ENCODE data around the gene PRG3. TPM values are rescaled to one million over a fixed set of nuclear protein-coding genes. Genes with fewer than 3 reads are reported as not detected.

The PRG3 gene
- total RNA-seq, 4 donors from 2014 or later = not detected

DNA sequence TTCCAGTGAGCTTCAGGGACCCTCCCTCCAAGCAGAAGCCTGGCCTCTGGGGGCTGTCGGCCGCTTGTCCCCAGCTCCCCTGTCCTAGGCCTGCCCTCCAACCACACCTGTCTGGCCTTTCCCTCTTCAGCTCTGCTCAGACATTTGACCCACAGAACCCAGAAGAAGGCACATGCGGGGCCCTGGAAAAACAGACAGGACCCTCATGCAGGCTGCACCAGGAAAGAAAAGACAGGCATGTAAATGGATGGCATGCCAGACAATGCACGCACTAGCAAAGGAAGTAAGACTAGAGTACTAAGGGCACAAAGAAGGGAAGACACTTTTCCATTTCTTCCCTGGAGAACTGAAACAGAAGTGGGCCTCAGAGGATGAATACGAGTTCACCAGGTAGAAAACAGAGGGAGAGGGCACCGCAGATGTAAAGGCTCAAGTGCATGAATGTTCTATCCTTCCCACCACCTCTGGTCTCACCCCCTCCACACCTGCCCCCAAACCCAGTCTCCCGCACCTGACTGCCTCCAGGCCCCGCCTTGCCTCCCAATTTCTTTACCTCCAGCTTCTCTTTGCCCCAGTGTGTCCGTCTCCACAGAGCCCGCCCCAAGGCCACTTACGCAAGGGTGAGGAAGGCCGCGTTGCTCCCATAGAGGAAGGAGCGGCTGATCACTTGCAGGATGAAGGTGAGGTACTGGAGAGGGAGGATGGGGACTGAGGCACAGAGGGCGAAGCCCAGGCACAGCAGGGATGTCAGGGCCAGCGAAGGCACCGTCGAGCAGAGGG, 28.6 kb upstream of the PRG3 start:
- no peak overlapping the region for H3K4me3 ChIP-seq
- intact Hi-C loops (cut with DNase I; ENCODE audit: low total_unique reads) = no loop called here

GRCh38 chr11:57408771-57409170, 27.8 kb upstream of the PRG3 start:
- intact Hi-C loops (cut with DNase I; ENCODE audit: low total_unique reads) = no loop called here
- Histone ChIP-seq H3K27ac (no peak overlapping the region), H3K9me3 (no peaks in the 10 kb centered on the region), H3K36me3 (no peaks in the 10 kb centered on the region), H3K27me3 (no peaks in the 10 kb centered on the region), H3K4me1 (no peaks in the 10 kb centered on the region), H3K4me3 (no peak overlapping the region)
- DNase-seq = no peak
- TF ChIP-seq, protein P1, sequence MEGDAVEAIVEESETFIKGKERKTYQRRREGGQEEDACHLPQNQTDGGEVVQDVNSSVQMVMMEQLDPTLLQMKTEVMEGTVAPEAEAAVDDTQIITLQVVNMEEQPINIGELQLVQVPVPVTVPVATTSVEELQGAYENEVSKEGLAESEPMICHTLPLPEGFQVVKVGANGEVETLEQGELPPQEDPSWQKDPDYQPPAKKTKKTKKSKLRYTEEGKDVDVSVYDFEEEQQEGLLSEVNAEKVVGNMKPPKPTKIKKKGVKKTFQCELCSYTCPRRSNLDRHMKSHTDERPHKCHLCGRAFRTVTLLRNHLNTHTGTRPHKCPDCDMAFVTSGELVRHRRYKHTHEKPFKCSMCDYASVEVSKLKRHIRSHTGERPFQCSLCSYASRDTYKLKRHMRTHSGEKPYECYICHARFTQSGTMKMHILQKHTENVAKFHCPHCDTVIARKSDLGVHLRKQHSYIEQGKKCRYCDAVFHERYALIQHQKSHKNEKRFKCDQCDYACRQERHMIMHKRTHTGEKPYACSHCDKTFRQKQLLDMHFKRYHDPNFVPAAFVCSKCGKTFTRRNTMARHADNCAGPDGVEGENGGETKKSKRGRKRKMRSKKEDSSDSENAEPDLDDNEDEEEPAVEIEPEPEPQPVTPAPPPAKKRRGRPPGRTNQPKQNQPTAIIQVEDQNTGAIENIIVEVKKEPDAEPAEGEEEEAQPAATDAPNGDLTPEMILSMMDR (IDR thresholded peaks at IDR 0.05) = no peak
- no peak for TF ChIP-seq POLR2A (IDR thresholded peaks at IDR 0.05)

More for the DNA sequence above, 28.6 kb upstream of the PRG3 start:
- no peak for TF ChIP-seq POLR2A (IDR thresholded peaks at IDR 0.05)
- TF ChIP-seq, protein P1 (IDR thresholded peaks at IDR 0.05) = no peak
- no peaks in the 10 kb centered on the region for H3K9me3 ChIP-seq
- DNase-seq = no peak
- H3K27ac ChIP-seq = no peak overlapping the region
- no peaks in the 10 kb centered on the region for H3K27me3 ChIP-seq
- H3K36me3 ChIP-seq = no peaks in the 10 kb centered on the region
- no peaks in the 10 kb centered on the region for H3K4me1 ChIP-seq

GRCh38 chr11:57407941-57408475, 27.1 kb upstream of the PRG3 start:
- no peaks in the 10 kb centered on the region for H3K4me1 ChIP-seq
- no peak for DNase-seq
- no peak overlapping the region for H3K27ac ChIP-seq
- H3K27me3 ChIP-seq = no peaks in the 10 kb centered on the region
- TF ChIP-seq, protein P1 (IDR thresholded peaks at IDR 0.05) = no peak
- TF ChIP-seq POLR2A (IDR thresholded peaks at IDR 0.05) = no peak
- no peaks in the 10 kb centered on the region for H3K9me3 ChIP-seq
- intact Hi-C loops (cut with DNase I; ENCODE audit: low total_unique reads) = no loop called here
- no peak overlapping the region for H3K4me3 ChIP-seq
- H3K36me3 ChIP-seq = no peaks in the 10 kb centered on the region

DNA sequence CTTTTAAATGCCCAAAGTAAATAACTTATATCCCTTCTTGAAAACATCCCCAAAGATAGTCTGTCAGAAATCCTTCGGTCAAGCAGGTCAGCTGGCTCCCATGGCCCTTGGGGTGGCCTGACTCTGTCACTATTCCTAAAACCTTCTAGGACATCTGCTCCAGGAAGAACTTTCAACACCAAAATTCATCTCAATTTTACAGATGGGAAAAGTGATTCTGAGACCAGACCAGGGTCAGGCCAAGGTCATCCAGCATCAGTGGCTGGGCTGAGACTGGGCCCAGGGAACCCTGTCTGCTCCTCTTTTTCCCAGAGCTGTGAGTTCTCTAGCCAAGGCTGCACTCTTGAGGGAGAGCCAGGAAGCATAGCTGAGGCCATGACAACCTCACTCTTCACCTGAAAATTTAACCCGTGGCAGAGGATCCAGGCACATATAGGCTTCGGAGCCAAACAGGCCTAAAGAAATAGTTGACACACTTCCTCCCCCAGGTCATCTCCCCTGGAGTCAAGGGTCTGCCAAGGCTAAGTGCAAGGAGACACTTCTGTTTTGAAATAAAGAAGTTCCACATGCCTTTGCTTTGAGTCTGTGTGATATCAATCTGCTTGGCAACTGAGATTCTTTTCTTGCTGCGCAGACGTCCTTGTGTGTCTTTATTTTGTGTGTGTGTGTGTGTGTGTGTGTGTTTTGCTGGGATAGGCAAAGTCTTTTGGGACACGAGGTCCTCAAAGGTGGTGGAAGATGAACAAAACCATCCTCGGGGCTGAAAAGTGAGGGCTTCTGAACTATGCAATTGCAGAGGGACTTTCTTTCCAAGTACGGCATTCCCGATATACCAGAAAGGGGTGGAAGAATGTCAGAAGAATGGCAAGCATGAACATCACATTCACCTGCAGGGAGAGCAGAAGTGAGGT, 26.3 kb upstream of the PRG3 start:
- intact Hi-C loops (cut with DNase I; ENCODE audit: low total_unique reads) = no loop called here
- Histone ChIP-seq H3K4me1 (no peaks in the 10 kb centered on the region), H3K27ac (peak overlapping the region; percentile 15 to 52), H3K4me3 (no peak overlapping the region), H3K27me3 (no peaks in the 10 kb centered on the region), H3K36me3 (no peaks in the 10 kb centered on the region), H3K9me3 (no peaks in the 10 kb centered on the region)
- TF ChIP-seq, protein P1 (IDR thresholded peaks at IDR 0.05) = no peak
- no peak for TF ChIP-seq POLR2A (IDR thresholded peaks at IDR 0.05)
- no peak for DNase-seq
